GM21447 (cell line): Measurements from ENCODE around the gene CD37.

Source experiments
- ATAC-seq: cut with Tn5 transposase; IDR thresholded peaks from one replicate; pipeline ENCODE4 v1.9.1; 2021; ENCODE audit not compliant: unreplicated experiment

CD37 gene

GRCh38 chr19:49344505-49345423, 9.6 kb downstream of the CD37 start:
- no peak for ATAC-seq

- no peak for ATAC-seq
Observed at GRCh38 chr19:49347191-49347590, 12.0 kb downstream of the CD37 start.

- ATAC-seq, result no peak
Observed at GRCh38 chr19:49347835-49348234, 12.6 kb downstream of the CD37 start.

DNA sequence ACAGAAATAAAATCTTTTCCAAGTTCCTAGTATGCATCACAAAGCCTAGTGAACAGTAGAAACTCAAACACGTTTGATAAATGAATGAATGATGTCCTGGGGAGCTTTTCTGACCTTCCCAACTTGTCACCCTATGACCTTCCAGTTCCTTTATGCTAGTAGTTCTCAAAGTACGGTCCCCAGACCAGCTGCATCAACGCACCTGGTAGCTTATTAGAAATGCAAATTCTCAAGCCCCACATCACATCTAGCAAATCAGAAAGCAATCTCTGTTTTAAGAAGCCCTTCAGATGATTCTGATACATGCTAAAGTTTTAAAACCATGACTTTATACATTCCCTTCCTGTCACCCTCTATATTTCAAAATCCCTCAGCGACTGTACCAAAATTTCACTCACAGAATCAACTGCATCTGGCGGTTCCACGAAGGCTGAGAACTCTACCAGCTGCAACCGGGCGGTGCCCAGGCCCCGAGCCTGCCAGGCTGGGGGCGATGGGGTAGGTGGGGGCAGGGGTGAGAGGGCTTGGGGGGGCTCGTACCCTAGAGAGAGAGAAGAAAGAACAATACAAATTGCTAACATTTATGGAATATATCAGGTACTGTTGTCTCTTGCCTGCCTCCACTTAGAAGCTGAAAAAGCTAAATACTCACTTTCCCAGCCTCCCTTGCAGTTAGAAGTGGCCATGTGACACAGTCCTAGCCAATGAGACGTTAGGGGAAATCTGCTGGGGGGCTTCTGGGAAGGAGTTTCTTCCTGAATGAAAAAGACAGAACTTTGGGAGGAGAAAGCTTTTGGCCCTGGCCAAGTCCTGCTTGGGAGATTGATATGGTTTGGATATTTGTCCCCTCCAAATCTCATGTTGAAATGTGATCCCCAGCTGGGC, 13.3 kb downstream of the CD37 start:
- ATAC-seq, result no peak

GRCh38 chr19:49349567-49349966, 14.4 kb downstream of the CD37 start:
- ATAC-seq, result no peak

DNA sequence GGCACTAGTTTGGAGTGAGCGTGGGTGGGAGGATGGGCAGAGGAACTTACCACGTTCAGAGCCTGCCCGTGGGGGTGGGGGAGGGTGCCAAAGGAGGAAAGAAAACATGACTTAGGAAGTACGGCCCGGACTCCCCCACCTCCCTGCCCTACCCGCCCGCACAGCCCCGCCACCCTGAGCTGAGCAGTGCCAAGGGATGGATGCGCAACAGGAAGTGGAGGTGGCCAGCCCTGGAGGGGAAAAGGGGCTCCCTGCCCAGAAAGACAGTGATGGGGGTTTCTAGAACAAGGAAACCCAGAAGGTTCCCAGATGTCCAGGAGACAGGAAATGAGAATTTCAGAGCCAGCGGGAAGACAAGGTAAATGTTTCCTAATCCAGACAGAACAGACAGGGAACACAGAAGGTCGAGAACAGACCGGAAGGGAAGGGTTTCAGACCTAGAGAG, 20.7 kb downstream of the CD37 start:
- no peak for ATAC-seq

- no peak for ATAC-seq
Observed at GRCh38 chr19:49356382-49356781, 21.2 kb downstream of the CD37 start.

DNA sequence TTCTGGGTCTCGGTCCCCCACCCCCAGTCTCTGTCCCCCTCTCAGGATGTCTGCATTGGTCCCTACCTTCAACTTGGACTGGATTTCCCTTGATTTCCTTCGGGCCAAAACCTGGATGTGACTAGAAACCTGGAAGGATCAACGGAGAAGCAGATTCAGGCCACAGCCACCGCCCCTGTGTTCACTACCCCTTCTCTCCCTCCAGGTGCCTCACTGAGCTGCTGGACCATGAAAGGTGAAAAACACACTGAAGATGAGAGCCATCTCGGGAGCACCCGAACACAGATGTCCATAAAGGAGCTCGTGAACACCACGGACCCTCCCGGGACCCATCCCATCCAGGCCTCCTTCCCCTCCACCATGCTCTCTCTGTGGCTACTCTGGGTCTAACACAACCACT, 22.0 kb downstream of the CD37 start:
- ATAC-seq, result no peak

GRCh38 chr19:49359851-49360820, 24.9 kb downstream of the CD37 start:
- ATAC-seq, result no peak

DNA sequence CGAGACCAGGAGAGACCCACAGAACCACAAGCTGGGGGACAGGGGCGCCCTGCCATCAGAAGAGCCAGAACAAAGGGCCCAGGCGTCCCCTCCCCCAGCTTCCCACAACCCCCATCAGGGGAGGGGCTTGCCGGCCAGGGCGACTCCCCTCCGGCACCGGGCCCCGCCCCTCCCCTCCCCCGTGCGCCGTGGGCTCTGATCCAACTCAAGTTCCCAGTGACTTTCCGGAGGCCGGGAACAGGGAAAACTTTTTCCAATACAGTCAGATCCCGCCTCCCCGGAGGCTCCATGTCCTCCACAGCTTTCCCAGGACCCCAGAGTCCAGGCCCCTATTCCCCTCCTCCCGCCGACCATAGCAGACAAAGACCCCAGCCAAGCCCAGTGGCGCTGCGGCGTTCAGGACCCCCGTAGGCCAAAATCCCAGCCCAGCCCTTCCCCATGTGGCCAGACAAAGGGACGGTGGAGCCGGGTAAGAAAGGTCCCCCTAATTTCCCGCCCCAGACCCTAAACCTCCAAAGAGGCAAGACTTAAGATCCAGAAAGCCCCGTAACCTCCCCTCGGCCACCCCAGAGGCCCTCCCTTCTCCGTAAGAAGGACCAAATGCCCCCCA, 26.3 kb downstream of the CD37 start:
- no peak for ATAC-seq

- no peak for ATAC-seq
Observed at GRCh38 chr19:49362048-49362928, 27.1 kb downstream of the CD37 start, which contains the start of gene TEAD2. Gene TEAD2 (minus strand): TSS chr19:49362416. CDS start chr19:49360075, 2,341 bp downstream.

GRCh38 chr19:49362929-49363267, 27.7 kb downstream of the CD37 start:
- ATAC-seq, result no peak

DNA sequence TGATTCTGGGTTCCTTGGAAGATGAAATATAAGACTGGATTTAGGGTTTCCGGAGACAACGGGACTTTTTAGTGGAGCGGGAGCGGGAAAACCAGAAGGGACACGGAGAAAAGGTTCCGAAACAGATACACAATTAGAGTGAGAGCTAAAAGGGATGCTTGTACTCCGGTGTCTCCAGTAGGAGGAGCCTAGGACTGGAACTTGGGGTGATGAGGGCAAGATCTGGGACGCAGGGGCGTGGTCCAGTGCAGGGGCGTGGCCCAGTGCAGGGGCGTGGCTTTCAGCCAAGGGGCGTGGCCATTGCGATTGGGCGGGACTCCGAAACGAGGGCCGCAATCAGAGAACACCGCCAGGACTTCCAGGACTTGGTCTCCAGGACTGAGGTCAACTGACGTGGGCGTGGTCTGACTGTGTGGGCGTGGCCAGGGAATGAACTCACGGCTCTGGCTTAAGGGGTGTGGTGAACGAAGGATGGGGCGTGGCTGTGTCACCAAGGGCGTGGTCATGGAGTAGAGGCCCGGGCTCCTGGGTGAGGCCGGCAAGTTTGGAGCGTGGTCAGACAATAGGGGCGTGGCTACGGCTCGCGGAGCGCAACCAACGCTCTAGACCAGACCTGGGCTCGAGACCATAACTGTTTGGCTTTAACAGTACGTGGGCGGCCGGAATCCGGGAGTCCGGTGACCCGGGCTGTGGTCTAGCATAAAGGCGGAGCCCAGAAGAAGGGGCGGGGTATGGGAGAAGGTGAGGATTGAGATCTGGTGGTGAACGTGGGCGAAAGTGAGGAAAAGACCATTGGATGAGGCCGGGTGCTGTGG, 28.3 kb downstream of the CD37 start, which contains the start of gene DKKL1:
Gene DKKL1 (plus strand): TSS at position 610 of the 815 bp plus-strand sequence. CDS start 122 bp downstream, at position 732.
- peak; percentile 77 for ATAC-seq

DNA sequence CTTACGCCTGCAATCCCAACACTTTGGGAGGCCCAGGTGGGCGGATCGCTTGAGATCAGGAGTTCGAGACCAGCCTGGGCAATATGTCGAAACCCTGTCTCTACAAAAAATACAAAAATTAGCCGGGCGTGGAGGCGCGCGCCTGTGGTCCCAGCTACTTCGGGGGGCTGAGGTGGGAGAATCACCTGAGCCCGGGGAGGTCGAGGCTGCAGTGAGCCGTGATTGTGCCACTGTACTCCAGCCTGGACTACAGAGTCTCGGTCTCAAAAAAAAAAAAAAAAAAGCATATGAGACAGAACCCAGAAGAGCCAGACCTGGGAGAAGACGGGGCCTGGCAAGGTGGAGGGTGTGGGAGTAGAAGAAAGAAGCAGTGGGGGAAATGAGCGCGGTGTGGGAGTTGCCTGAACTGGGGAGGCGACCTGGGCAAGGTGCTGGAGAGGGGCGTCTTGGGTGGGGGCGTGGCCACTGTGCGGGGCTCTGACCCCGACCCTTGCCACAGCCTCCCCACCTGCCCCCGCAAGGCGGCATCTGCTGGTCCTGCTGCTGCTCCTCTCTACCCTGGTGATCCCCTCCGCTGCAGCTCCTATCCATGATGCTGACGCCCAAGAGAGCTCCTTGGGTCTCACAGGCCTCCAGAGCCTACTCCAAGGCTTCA, 29.0 kb downstream of the CD37 start:
- ATAC-seq, result no peak

DNA sequence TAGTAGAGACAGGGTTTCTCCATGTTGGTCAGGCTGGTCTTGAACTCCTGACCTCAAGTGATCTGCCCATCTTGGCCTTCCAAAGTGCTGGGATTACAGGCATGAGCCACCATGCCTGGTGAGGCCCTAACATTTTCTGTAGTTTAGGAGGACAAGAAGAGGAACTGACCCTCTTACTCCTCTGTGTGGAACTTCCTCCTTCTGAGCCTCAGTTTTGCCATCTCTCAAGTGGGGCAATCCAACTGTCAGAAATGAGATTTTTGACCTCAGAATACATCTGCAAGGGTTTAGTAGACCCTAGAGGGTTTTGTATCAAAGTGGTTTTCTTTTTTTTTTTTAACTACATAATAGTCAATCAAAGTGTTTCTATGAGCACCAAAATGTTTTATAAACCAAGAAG, 30.9 kb downstream of the CD37 start:
- ATAC-seq, result no peak

DNA sequence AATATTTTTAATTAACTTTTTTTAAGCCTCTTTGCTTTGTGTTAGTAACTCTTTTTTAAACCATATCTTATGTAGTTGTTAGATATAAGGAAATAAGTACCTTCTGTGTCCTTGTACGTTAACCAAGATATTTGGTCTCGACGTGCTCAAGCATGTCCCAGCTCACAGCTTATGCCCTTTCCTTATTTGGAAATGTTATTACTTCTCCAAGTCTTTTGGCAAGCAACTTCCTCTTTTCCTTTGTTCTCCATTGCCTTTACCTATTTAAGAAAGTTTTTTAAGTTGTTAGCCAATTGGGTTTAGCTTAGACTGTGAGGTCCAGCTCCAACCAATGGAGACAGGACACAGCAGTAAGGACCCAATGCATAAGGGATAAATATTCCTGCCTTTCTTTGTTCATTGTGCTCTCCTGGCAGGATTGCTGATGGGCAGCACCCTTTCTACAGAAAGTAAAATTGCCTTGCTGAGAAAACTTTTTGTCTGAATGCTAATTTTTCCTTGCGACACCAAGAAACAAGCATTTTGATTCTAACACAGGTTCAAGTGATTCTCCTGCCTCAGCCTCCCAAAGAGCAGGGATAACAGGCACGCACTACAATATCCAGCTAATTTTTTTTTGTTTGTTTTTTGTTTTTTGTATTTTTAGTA, 33.6 kb downstream of the CD37 start:
- no peak for ATAC-seq

DNA sequence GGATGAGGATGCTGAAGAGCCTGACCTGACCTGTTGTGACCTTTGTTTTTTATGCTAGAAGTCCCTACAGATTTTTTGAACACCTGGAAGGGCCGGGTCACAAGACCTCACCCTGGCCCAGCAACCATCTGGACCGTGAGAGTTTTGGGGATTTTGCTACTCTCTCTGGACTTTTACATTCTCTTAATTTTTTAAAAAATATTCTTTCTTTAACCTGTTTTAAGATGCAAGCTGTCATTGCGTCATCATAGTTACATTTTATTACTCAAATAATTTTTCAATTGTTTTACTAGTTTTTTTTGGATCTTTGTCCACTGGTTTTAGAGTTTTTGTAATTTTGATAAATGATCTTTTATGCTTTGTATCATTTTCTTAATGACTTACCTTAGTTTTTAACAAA, 36.0 kb downstream of the CD37 start:
- no peak for ATAC-seq
